IMR-90 (cell line): ENCODE results near the gene SCN4A. TPM values are rescaled to one million over a fixed set of nuclear protein-coding genes. Genes with fewer than 3 reads are reported as not detected.

Experiments used
- ATAC-seq: fragments of 200-7000 bp; cut with Tn5 transposase; 2 replicates; pipeline ENCODE4 v1.9.1; 2020; ENCODE audit warnings: low read depth, mild to moderate bottlenecking, moderate library complexity
- BruUV-seq: library from RNA; stranded (reverse); fragments of 400-500 nt; replicated peaks from 2 replicates; lab custom pipeline; 2021; lab: Mats Ljungman, UMichigan
- CTCF ChIA-PET: fragments of 300-600 bp; formaldehyde crosslinking; extraction: SDS; loops from one replicate; lab custom pipeline; 2021; ENCODE audit warnings: antibody characterized with exemption; lab: Yijun Ruan, JAX
- POLR2A ChIA-PET: fragments of 300-600 bp; sonication (Branson Sonifier 250); formaldehyde crosslinking; loops from one replicate; lab custom pipeline; 2022; ENCODE audit warnings: antibody characterized with exemption; ENCODE audit not compliant: unreplicated experiment; lab: Charles Lee
- DNase-seq: peaks from one replicate; pipeline ENCODE4 v3.0.0; 2013
- H2AFZ ChIP-seq: replicated peaks from 2 replicates; pipeline ENCODE3; 2013; ENCODE audit warnings: low read length, mild to moderate bottlenecking; ENCODE audit not compliant: poor library complexity
- H2AK5ac ChIP-seq: 2 replicates; pipeline ENCODE4 v1.6.1; 2013; ENCODE audit warnings: low read depth, low read length, inconsistent platforms
- H2AK9ac ChIP-seq: replicated peaks from 2 replicates; pipeline ENCODE3; 2013; ENCODE audit warnings: mild to moderate bottlenecking, low read depth, low read length, moderate library complexity; ENCODE audit not compliant: poor library complexity
- H2BK120ac ChIP-seq: 2 replicates; pipeline ENCODE4 v1.6.1; 2013; ENCODE audit warnings: low read depth, low read length, inconsistent platforms
- H2BK15ac ChIP-seq: 3 replicates; pipeline ENCODE4 v1.6.1; 2013; ENCODE audit warnings: low read depth, low read length, inconsistent platforms
- H2BK20ac ChIP-seq: 2 replicates; pipeline ENCODE4 v1.6.1; 2013; ENCODE audit warnings: low read depth, mild to moderate bottlenecking, inconsistent platforms, low read length, moderate library complexity
- H2BK5ac ChIP-seq: 2 replicates; pipeline ENCODE4 v1.6.1; 2013; ENCODE audit warnings: mild to moderate bottlenecking, low read depth, low read length, inconsistent platforms; ENCODE audit not compliant: poor library complexity, severe bottlenecking
- H3K14ac ChIP-seq: replicated peaks from 2 replicates; pipeline ENCODE4 v1.6.1; 2013; ENCODE audit warnings: low read depth, low read length, inconsistent platforms
- H3K18ac ChIP-seq: 2 replicates; pipeline ENCODE4 v1.6.1; 2013; ENCODE audit warnings: low read depth, low read length, control low read depth
- H3K23ac ChIP-seq: 2 replicates; pipeline ENCODE4 v1.6.1; 2013; ENCODE audit warnings: low read depth, low read length, inconsistent platforms
- H3K27ac ChIP-seq: 2 replicates; pipeline ENCODE4 v1.5.1; 2013; ENCODE audit warnings: mild to moderate bottlenecking, control low read depth, low read length; ENCODE audit not compliant: insufficient read depth
- H3K27me3 ChIP-seq: 2 replicates; pipeline ENCODE4 v1.6.1; 2013; ENCODE audit warnings: low read length; ENCODE audit not compliant: control insufficient read depth, insufficient read depth
- H3K36me3 ChIP-seq: 2 replicates; pipeline ENCODE4 v1.6.1; 2013; ENCODE audit warnings: low read length, mixed read lengths; ENCODE audit not compliant: control insufficient read depth, insufficient read depth
- H3K4ac ChIP-seq: 2 replicates; pipeline ENCODE4 v1.6.1; 2013; ENCODE audit warnings: low read depth, low read length, inconsistent platforms
- H3K4me1 ChIP-seq: 2 replicates; pipeline ENCODE4 v1.6.1; 2013; ENCODE audit warnings: low read length, mixed read lengths; ENCODE audit not compliant: control insufficient read depth, insufficient read depth
- H3K4me2 ChIP-seq: 2 replicates; pipeline ENCODE4 v1.6.1; 2013; ENCODE audit warnings: low read depth, mild to moderate bottlenecking, control low read depth, low read length, moderate library complexity
- H3K4me3 ChIP-seq: 2 replicates; pipeline ENCODE4 v1.5.1; 2013; ENCODE audit warnings: low read depth, mild to moderate bottlenecking, control low read depth, low read length, moderate library complexity; ENCODE audit not compliant: insufficient read depth
- H3K56ac ChIP-seq: 2 replicates; pipeline ENCODE4 v1.6.1; 2013; ENCODE audit warnings: low read length, inconsistent platforms; ENCODE audit not compliant: insufficient read depth; ENCODE audit errors: extremely low read depth
- H3K79me1 ChIP-seq, 2 experiments: 2 replicates each; pipeline ENCODE4 v1.6.1; 2013; ENCODE audit warnings: low read length in 2 of 2, inconsistent platforms in 1 of 2, low read depth in 1 of 2
- H3K9ac ChIP-seq: 2 replicates; pipeline ENCODE4 v1.6.1; 2013; ENCODE audit warnings: low read depth, low read length, control low read depth
- H3K9me1 ChIP-seq: 2 replicates; pipeline ENCODE4 v1.6.1; 2013; ENCODE audit warnings: low read length, inconsistent platforms; ENCODE audit not compliant: insufficient read depth
- H3K9me3 ChIP-seq: 2 replicates; pipeline ENCODE4 v1.6.1; 2013; ENCODE audit warnings: low read length; ENCODE audit not compliant: control insufficient read depth, insufficient read depth
- H4K20me1 ChIP-seq: 2 replicates; pipeline ENCODE4 v1.6.1; 2013; ENCODE audit warnings: low read length, inconsistent platforms; ENCODE audit not compliant: insufficient read depth
- H4K5ac ChIP-seq: 2 replicates; pipeline ENCODE4 v1.6.1; 2013; ENCODE audit warnings: mild to moderate bottlenecking, low read depth, low read length, control low read depth
- H4K8ac ChIP-seq, 2 experiments: 2 replicates each; pipeline ENCODE4 v1.6.1; 2013; ENCODE audit warnings: low read depth in 2 of 2, low read length in 2 of 2, control low read depth in 1 of 2, inconsistent platforms in 1 of 2
- H4K91ac ChIP-seq: 2 replicates; pipeline ENCODE4 v1.6.1; 2013; ENCODE audit warnings: low read depth, low read length, inconsistent platforms; ENCODE audit not compliant: insufficient read depth
- BHLHE40 ChIP-seq: fragments of 150-350 bp; IDR thresholded peaks from 2 replicates; pipeline ENCODE4 v1.6.1; 2016; ENCODE audit warnings: mild to moderate bottlenecking, low read depth, low read length
- CEBPB ChIP-seq: IDR thresholded peaks from 2 replicates; pipeline ENCODE4 v1.6.1; 2012; ENCODE audit warnings: low read depth, low read length, improper control_type of control experiment
- CHD1 ChIP-seq: IDR thresholded peaks from 2 replicates; pipeline ENCODE4 v1.6.1; 2012; ENCODE audit warnings: low read depth, low read length, improper control_type of control experiment
- CTCF ChIP-seq: conservative IDR thresholded peaks from 2 replicates; pipeline ENCODE4 v1.5.1; 2012; ENCODE audit warnings: mild to moderate bottlenecking, low read depth, low read length, improper control_type of control experiment
- ELK1 ChIP-seq: fragments of 150-350 bp; IDR thresholded peaks from 2 replicates; pipeline ENCODE4 v1.6.1; 2016; ENCODE audit warnings: low read depth, mild to moderate bottlenecking, low read length, moderate library complexity, borderline replicate concordance
- FOS ChIP-seq: fragments of 150-350 bp; IDR thresholded peaks from 2 replicates; pipeline ENCODE4 v1.6.1; 2016; ENCODE audit warnings: low read depth, low read length
- MAFK ChIP-seq: IDR thresholded peaks from 2 replicates; pipeline ENCODE4 v1.6.1; 2012; ENCODE audit warnings: low read depth, low read length, improper control_type of control experiment
- MAZ ChIP-seq: IDR thresholded peaks from 2 replicates; pipeline ENCODE4 v1.6.1; 2012; ENCODE audit warnings: low read depth, mild to moderate bottlenecking, low read length, improper control_type of control experiment, moderate library complexity, borderline replicate concordance
- MXI1 ChIP-seq: IDR thresholded peaks from 2 replicates; pipeline ENCODE4 v1.6.1; 2012; ENCODE audit warnings: low read depth, mild to moderate bottlenecking, low read length, moderate library complexity, borderline replicate concordance
- NFE2L2 ChIP-seq: fragments of 150-350 bp; IDR thresholded peaks from 2 replicates; pipeline ENCODE4 v1.6.1; 2016; ENCODE audit warnings: low read depth, mild to moderate bottlenecking, low read length
- POLR2A ChIP-seq: IDR thresholded peaks from 2 replicates; pipeline ENCODE4 v1.6.1; 2012; ENCODE audit warnings: mild to moderate bottlenecking, low read depth, low read length
- RAD21 ChIP-seq: IDR thresholded peaks from 2 replicates; pipeline ENCODE4 v1.6.1; 2012; ENCODE audit warnings: low read length, improper control_type of control experiment
- RCOR1 ChIP-seq: IDR thresholded peaks from 2 replicates; pipeline ENCODE4 v1.6.1; 2012; ENCODE audit warnings: mild to moderate bottlenecking, low read length, improper control_type of control experiment; ENCODE audit not compliant: insufficient replicate concordance
- RFX5 ChIP-seq: IDR thresholded peaks from 2 replicates; pipeline ENCODE4 v1.8.0; 2012; ENCODE audit warnings: low read depth, mild to moderate bottlenecking, low read length, moderate library complexity
- SMC3 ChIP-seq: fragments of 150-350 bp; IDR thresholded peaks from 2 replicates; pipeline ENCODE4 v1.6.1; 2016; ENCODE audit warnings: low read depth, mild to moderate bottlenecking, antibody characterized with exemption, low read length, moderate library complexity
- USF2 ChIP-seq: fragments of 150-350 bp; IDR thresholded peaks from 2 replicates; pipeline ENCODE4 v1.6.1; 2017; ENCODE audit warnings: mild to moderate bottlenecking, antibody characterized with exemption, low read length, low read depth
- WGBS, 2 experiments: methylation state at CpG; one replicate each; pipeline versions ENCODE4 v1.1.5 to v1.1.7; 2013; ENCODE audit warnings: missing lambda C conversion rate in 2 of 2; ENCODE audit not compliant: insufficient read length in 1 of 2; ENCODE audit errors: extremely low coverage in 2 of 2; 5-methylcytosine and 5-hydroxymethylcytosine counted together
- dilution Hi-C: fragments of 300-500 bp; cut with HindIII; formaldehyde crosslinking; loops from one replicate; pipeline ENCODE4 v1.14.3; 2018; ENCODE audit warnings: low sequenced_read_pairs; ENCODE audit not compliant: unreplicated experiment
- in situ Hi-C: fragments of 300-500 bp; cut with MboI; formaldehyde crosslinking; loops from 3 replicates; pipeline ENCODE4 v1.14.3; 2019; ENCODE audit warnings: low sequenced_read_pairs, inconsistent platforms, mixed read lengths
- intact Hi-C: fragments of 100-400 bp; cut with micrococcal nuclease; formaldehyde crosslinking; loops from 2 replicates; pipeline ENCODE4 v1.10.0; 2022
- polyA plus RNA-seq, 3 experiments: library from polyadenylated mRNA; depleted of rRNA; stranded (reverse); fragments of >200 nt; gene quantifications; 2 replicates each; pipeline ENCODE4 v1.2.3, GENCODE V29; 2012; ENCODE audit warnings: low replicate concordance in 1 of 3
- total RNA-seq: library from RNA; depleted of rRNA; stranded (reverse); fragments of >200 nt; gene quantifications from 2 replicates; pipeline ENCODE4 v1.2.3, GENCODE V29; 2012

The SCN4A gene
- total and polyA plus RNA-seq, 2 of the 4 experiments (the other 2 are of a cell fraction): not detected

- Histone ChIP-seq H2AFZ (no peak overlapping the region), H2BK120ac (no peak overlapping the region), H2BK15ac (no peak overlapping the region), H3K56ac (no peak overlapping the region), H2BK20ac (no peak overlapping the region), H3K18ac (no peak overlapping the region), H2AK5ac (no peak overlapping the region), H3K27me3 (peaks cover 71% of the 10 kb centered on the region), H3K4me1 (peaks cover 2% of the 10 kb centered on the region; the same call in 1 of the 2 replicates), H3K27ac (no peak overlapping the region), H3K36me3 (no peaks in the 10 kb centered on the region), H2BK5ac (no peak overlapping the region), H2AK9ac (no peak overlapping the region), H4K91ac (no peak overlapping the region), H4K8ac (no peak overlapping the region), H4K5ac (no peak overlapping the region), H3K4ac (no peak overlapping the region), H3K14ac (no peak overlapping the region), H3K23ac (no peak overlapping the region), H3K9me1 (0 out of 2 replicates have a peak, but pooled peaks cover 4% of the 10 kb centered on the region), H3K4me2 (no peak overlapping the region), H3K79me1 (no peaks in the 10 kb centered on the region), H3K9ac (no peak overlapping the region), H3K9me3 (no peaks in the 10 kb centered on the region), H4K20me1 (no peaks in the 10 kb centered on the region), H3K4me3 (no peak overlapping the region)
- intact Hi-C loops: no loop called here
- ChIA-PET CTCF (interaction anchor here (0.6 to 0.9 kb wide), 2 partner anchors 34 to 47 kb away, joined by 4 read pairs; no protein-coding TSS in a partner anchor), POLR2A (no interaction called here)
- TF ChIP-seq CEBPB (no peak), RFX5 (no peak), RCOR1 (no peak), NFE2L2 (no peak), POLR2A (no peak), MXI1 (no peak), MAZ (no peak), MAFK (no peak), RAD21 (no peak), USF2 (no peak), CTCF (no peak), ELK1 (no peak), FOS (no peak), BHLHE40 (no peak), SMC3 (no peak), CHD1 (no peak)
- DNase-seq: no peak
- in situ Hi-C loops: no loop called here
- dilution Hi-C loops: no loop called here
- no peak for ATAC-seq
- WGBS, 2 experiments: 62% methylated on average over 2 of the region's 3 CpGs; no CpG with 5 or more reads in 1 of the 2 experiments
- BruUV-seq: no TSS peak
Observed at GRCh38 chr17:63993368-63993985, 20.8 kb upstream of the SCN4A start.
